ENCODE results near the gene CRISPLD2. TPM values are rescaled to one million over a fixed set of nuclear protein-coding genes. Genes with fewer than 3 reads are reported as not detected.

CRISPLD2 gene
- total and polyA plus RNA-seq, 9 of the 15 experiments (the other 6 are each of a cell fraction or from before 2014, with no cell fraction given), result 0.03 to 0.24 (median 0.04) TPM; not detected in 4

DNA sequence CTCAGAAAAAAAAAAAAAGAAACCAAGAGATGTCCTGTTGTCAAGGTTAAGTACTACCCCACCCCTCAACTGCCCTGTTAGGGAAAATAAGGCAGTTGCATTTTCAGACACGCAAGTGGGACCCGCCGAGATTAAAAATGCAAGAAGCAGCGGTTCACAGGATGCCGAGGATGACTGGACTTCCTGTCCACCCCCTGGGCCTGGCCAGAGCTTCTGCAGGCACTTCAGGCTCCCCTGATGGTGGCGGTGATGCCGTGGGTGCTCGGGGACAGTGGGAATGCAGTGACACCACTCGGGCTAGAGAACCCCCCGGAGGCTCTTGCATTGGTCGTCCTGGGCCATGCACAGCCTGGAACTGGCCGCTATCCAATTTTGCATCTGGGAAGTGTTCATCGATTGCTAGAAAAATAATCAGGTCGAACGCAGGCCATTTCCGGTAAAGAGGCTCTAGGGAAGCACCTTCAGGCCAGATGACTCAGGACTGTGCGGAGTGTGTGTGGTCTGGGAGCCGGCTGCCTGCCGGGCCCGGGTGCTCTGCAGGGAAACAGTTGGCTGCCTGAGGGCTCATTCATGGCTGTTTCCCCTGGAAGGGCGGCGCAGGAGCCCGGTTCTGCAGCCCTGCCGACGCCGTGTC lies 13.4 kb upstream of the CRISPLD2 start (continued):
- TF ChIP-seq ATF7 (IDR thresholded peaks at IDR 0.05) (peak; percentile 55; the same call in 1 of the 2 replicates), NFRKB (IDR thresholded peaks at IDR 0.05; ENCODE audit: low read depth) (peak; percentile 33; the same call in 1 of the 2 replicates), CBX8 (IDR thresholded peaks at IDR 0.05; ENCODE audit: borderline replicate concordance, extremely low read depth, low read depth, low read length, poor library complexity, severe bottlenecking) (no peak), MIER1 (IDR thresholded peaks at IDR 0.05; ENCODE audit: low read depth) (no peak), PHF20 (IDR thresholded peaks at IDR 0.05; ENCODE audit: partially characterized antibody) (peak; percentile 70), FOSL1 (tag; conservative IDR thresholded peaks at IDR 0.05) (peak; percentile 87), ZBTB7A (IDR thresholded peaks at IDR 0.05; ENCODE audit: borderline replicate concordance, control insufficient read depth, low read depth, low read length) (no peak), ZNF699 (CRISPR knock-in tag; IDR thresholded peaks at IDR 0.05; ENCODE audit: insufficient replicate concordance) (no peak), ZFPM2 (CRISPR knock-in tag; IDR thresholded peaks at IDR 0.05) (no peak), MYNN (IDR thresholded peaks at IDR 0.05) (0 out of 2 replicates have a peak, but pooled peaks have one; percentile 20), MYNN (CRISPR knock-in tag; IDR thresholded peaks at IDR 0.05) (no peak), CHD2 (IDR thresholded peaks at IDR 0.05; ENCODE audit: low read depth, low read length) (no peak), CEBPG (CRISPR knock-in tag; IDR thresholded peaks at IDR 0.05) (no peak), CEBPG (tag; conservative IDR thresholded peaks at IDR 0.05 in 1 of 2, IDR thresholded peaks at IDR 0.05 in 1 of 2) (0 out of 4 replicates have a peak, but pooled peaks of 1 of the 2 experiments have one; percentile 12), ZNF12 (CRISPR knock-in tag; IDR thresholded peaks at IDR 0.05) (0 out of 2 replicates have a peak, but pooled peaks have one; percentile 30)
- TF ChIP-seq, protein P1, sequence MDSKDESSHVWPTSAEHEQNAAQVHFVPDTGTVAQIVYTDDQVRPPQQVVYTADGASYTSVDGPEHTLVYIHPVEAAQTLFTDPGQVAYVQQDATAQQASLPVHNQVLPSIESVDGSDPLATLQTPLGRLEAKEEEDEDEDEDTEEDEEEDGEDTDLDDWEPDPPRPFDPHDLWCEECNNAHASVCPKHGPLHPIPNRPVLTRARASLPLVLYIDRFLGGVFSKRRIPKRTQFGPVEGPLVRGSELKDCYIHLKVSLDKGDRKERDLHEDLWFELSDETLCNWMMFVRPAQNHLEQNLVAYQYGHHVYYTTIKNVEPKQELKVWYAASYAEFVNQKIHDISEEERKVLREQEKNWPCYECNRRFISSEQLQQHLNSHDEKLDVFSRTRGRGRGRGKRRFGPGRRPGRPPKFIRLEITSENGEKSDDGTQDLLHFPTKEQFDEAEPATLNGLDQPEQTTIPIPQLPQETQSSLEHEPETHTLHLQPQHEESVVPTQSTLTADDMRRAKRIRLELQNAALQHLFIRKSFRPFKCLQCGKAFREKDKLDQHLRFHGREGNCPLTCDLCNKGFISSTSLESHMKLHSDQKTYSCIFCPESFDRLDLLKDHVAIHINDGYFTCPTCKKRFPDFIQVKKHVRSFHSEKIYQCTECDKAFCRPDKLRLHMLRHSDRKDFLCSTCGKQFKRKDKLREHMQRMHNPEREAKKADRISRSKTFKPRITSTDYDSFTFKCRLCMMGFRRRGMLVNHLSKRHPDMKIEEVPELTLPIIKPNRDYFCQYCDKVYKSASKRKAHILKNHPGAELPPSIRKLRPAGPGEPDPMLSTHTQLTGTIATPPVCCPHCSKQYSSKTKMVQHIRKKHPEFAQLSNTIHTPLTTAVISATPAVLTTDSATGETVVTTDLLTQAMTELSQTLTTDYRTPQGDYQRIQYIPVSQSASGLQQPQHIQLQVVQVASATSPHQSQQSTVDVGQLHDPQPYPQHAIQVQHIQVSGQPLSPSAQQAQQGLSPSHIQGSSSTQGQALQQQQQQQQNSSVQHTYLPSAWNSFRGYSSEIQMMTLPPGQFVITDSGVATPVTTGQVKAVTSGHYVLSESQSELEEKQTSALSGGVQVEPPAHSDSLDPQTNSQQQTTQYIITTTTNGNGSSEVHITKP (IDR thresholded peaks at IDR 0.05; ENCODE audit: partially characterized antibody), result peak; percentile 55
- TF ChIP-seq, protein P2, sequence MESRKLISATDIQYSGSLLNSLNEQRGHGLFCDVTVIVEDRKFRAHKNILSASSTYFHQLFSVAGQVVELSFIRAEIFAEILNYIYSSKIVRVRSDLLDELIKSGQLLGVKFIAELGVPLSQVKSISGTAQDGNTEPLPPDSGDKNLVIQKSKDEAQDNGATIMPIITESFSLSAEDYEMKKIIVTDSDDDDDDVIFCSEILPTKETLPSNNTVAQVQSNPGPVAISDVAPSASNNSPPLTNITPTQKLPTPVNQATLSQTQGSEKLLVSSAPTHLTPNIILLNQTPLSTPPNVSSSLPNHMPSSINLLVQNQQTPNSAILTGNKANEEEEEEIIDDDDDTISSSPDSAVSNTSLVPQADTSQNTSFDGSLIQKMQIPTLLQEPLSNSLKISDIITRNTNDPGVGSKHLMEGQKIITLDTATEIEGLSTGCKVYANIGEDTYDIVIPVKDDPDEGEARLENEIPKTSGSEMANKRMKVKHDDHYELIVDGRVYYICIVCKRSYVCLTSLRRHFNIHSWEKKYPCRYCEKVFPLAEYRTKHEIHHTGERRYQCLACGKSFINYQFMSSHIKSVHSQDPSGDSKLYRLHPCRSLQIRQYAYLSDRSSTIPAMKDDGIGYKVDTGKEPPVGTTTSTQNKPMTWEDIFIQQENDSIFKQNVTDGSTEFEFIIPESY (CRISPR knock-in tag; IDR thresholded peaks at IDR 0.05), result peak; percentile 30; the same call in 1 of the 2 replicates
- TF ChIP-seq, protein P3, sequence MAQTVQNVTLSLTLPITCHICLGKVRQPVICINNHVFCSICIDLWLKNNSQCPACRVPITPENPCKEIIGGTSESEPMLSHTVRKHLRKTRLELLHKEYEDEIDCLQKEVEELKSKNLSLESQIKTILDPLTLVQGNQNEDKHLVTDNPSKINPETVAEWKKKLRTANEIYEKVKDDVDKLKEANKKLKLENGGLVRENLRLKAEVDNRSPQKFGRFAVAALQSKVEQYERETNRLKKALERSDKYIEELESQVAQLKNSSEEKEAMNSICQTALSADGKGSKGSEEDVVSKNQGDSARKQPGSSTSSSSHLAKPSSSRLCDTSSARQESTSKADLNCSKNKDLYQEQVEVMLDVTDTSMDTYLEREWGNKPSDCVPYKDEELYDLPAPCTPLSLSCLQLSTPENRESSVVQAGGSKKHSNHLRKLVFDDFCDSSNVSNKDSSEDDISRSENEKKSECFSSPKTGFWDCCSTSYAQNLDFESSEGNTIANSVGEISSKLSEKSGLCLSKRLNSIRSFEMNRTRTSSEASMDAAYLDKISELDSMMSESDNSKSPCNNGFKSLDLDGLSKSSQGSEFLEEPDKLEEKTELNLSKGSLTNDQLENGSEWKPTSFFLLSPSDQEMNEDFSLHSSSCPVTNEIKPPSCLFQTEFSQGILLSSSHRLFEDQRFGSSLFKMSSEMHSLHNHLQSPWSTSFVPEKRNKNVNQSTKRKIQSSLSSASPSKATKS (CRISPR knock-in tag; IDR thresholded peaks at IDR 0.05), result no peak
